Astrocyte (in vitro differentiated cells and primary cell): ENCODE measurements around the gene DDX60. TPM values are rescaled to one million over a fixed set of nuclear protein-coding genes. Genes with fewer than 3 reads are reported as not detected.

Source experiments
- DNase-seq: peaks from one replicate; pipeline ENCODE4 v3.0.0-alpha.2; 2010; ENCODE audit warnings: low read depth
- FAIRE-seq: peaks from 2 replicates; lab custom pipeline; 2011; peaks lifted over from hg19 to GRCh38; lab: Jason Lieb, UNC
- H2AFZ ChIP-seq: 2 replicates; pipeline ENCODE4 v1.6.0; 2012; ENCODE audit warnings: low read depth, low read length, inconsistent platforms
- H3K27ac ChIP-seq: 2 replicates; pipeline ENCODE4 v1.5.1; 2011; ENCODE audit warnings: low read depth, low read length, inconsistent platforms
- H3K27me3 ChIP-seq: 2 replicates; pipeline ENCODE4 v1.6.0; 2011; ENCODE audit warnings: low read length, inconsistent platforms; ENCODE audit not compliant: insufficient read depth
- H3K36me3 ChIP-seq: 2 replicates; pipeline ENCODE4 v1.5.1; 2011; ENCODE audit warnings: low read length, inconsistent platforms; ENCODE audit not compliant: insufficient read depth
- H3K4me1 ChIP-seq: 2 replicates; pipeline ENCODE4 v1.5.1; 2011; ENCODE audit warnings: low read length, inconsistent platforms; ENCODE audit not compliant: insufficient read depth
- H3K4me2 ChIP-seq: 2 replicates; pipeline ENCODE4 v1.6.0; 2012; ENCODE audit warnings: low read length, inconsistent platforms
- H3K4me3 ChIP-seq: 2 replicates; pipeline ENCODE4 v1.5.1; 2011; ENCODE audit warnings: low read depth, mild to moderate bottlenecking, low read length, inconsistent platforms; ENCODE audit not compliant: insufficient read depth
- H3K79me2 ChIP-seq: 2 replicates; pipeline ENCODE4 v1.6.0; 2012; ENCODE audit warnings: mild to moderate bottlenecking, low read length, inconsistent platforms; ENCODE audit not compliant: insufficient read depth
- H3K9ac ChIP-seq: 2 replicates; pipeline ENCODE4 v1.6.0; 2012; ENCODE audit warnings: mild to moderate bottlenecking, low read length, inconsistent platforms
- H3K9me3 ChIP-seq: 2 replicates; pipeline ENCODE4 v1.5.1; 2012; ENCODE audit warnings: low read depth, mild to moderate bottlenecking, low read length, inconsistent platforms; ENCODE audit not compliant: insufficient read depth
- H4K20me1 ChIP-seq: 2 replicates; pipeline ENCODE4 v1.6.0; 2012; ENCODE audit warnings: low read length, inconsistent platforms; ENCODE audit not compliant: insufficient read depth
- H3K27ac Mint-ChIP-seq: one replicate; pipeline ENCODE4 v1.8.0; 2021; ENCODE audit warnings: mild to moderate bottlenecking, mixed read lengths; ENCODE audit not compliant: unreplicated experiment
- H3K27me3 Mint-ChIP-seq: one replicate; pipeline ENCODE4 v1.8.0; 2021; ENCODE audit warnings: low read depth, mixed read lengths; ENCODE audit not compliant: unreplicated experiment
- H3K36me3 Mint-ChIP-seq: one replicate; pipeline ENCODE4 v1.8.0; 2021; ENCODE audit warnings: low read depth, mixed read lengths; ENCODE audit not compliant: unreplicated experiment
- H3K4me1 Mint-ChIP-seq: one replicate; pipeline ENCODE4 v1.8.0; 2021; ENCODE audit warnings: low read depth, mixed read lengths; ENCODE audit not compliant: unreplicated experiment
- H3K4me3 Mint-ChIP-seq: one replicate; pipeline ENCODE4 v1.8.0; 2021; ENCODE audit warnings: mild to moderate bottlenecking, moderate library complexity, mixed read lengths; ENCODE audit not compliant: unreplicated experiment
- H3K9me3 Mint-ChIP-seq: one replicate; pipeline ENCODE4 v1.8.0; 2021; ENCODE audit warnings: mild to moderate bottlenecking, mixed read lengths; ENCODE audit not compliant: unreplicated experiment
- EZH2 ChIP-seq: IDR thresholded peaks from 2 replicates; pipeline ENCODE4 v1.6.1; 2012; ENCODE audit warnings: mild to moderate bottlenecking, low read length, inconsistent platforms; ENCODE audit not compliant: insufficient read depth
- total RNA-seq: library from RNA; stranded (reverse); gene quantifications from 2 replicates; pipeline ENCODE4 v1.2.1, GENCODE V29; 2021
- TF ChIP-seq, protein P1 (sequence below): IDR thresholded peaks from 2 replicates; pipeline ENCODE4 v1.5.1; 2011; ENCODE audit warnings: low read depth, mild to moderate bottlenecking, inconsistent platforms, low read length, moderate library complexity; ENCODE audit not compliant: insufficient read depth

Gene DDX60
- total RNA-seq, 1 donor from 2014 or later, result 44.0 TPM

DNA sequence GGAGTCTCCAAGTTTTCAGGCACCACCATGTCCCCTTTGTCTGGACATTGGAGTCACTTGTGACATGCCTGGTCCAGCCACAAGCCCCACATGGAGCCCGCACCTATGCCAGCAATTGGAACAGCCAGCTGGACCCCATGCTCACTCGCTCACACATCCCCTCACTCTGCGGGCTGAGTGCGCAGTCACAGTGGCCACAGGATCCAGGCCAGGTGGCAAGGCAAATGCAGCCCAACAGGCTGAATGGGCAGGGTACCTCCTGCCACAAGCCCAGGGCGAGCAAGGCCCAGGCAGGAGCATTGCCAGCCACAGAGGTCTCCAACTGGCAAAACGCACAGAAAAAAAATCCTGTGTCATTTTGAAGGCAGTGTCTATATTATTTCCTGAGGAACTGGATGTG lies 144.2 kb downstream of the DDX60 start:
- no peak overlapping the region for H3K4me3 Mint-ChIP-seq
- TF ChIP-seq, protein P1, sequence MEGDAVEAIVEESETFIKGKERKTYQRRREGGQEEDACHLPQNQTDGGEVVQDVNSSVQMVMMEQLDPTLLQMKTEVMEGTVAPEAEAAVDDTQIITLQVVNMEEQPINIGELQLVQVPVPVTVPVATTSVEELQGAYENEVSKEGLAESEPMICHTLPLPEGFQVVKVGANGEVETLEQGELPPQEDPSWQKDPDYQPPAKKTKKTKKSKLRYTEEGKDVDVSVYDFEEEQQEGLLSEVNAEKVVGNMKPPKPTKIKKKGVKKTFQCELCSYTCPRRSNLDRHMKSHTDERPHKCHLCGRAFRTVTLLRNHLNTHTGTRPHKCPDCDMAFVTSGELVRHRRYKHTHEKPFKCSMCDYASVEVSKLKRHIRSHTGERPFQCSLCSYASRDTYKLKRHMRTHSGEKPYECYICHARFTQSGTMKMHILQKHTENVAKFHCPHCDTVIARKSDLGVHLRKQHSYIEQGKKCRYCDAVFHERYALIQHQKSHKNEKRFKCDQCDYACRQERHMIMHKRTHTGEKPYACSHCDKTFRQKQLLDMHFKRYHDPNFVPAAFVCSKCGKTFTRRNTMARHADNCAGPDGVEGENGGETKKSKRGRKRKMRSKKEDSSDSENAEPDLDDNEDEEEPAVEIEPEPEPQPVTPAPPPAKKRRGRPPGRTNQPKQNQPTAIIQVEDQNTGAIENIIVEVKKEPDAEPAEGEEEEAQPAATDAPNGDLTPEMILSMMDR, result no peak
- TF ChIP-seq EZH2, result no peak

DNA sequence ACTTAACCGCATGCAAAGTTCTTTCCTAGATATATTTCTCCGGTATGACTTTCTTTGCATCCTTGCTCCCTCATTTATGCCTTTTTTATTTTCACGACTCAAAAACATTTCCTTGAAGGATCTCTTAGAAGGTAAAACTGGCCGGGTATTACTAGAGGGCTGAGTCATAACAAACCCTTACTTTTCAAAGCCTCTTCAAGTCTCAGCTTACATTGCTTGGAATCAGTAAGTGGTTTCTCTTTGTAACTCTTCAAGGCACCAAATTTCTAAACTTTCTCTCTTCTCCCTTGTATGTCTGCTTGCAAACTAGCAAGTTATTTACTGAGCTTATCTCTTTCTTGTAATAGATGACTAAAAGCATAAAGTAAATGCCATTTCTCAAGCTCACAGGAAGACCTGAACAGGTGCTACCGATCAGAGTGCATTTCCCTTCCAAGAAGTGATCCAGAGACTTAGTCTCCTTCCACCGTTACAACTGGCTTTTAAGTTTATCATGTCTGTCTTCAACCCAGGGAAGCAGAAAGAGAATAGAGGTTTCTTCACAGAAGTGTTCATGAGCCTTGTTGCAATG lies 150.8 kb downstream of the DDX60 start:
- no peak overlapping the region for H3K27ac Mint-ChIP-seq
- peak; percentile 54 for DNase-seq

More for the DNA sequence above, 144.2 kb downstream of the DDX60 start:
- Histone ChIP-seq H3K9me3 (no peaks in the 10 kb centered on the region), H3K4me2 (no peak overlapping the region), H3K4me3 (no peak overlapping the region), H3K4me1 (no peaks in the 10 kb centered on the region), H3K36me3 (no peaks in the 10 kb centered on the region), H3K79me2 (no peaks in the 10 kb centered on the region), H2AFZ (no peak overlapping the region), H3K9ac (no peak overlapping the region), H3K27ac (no peak overlapping the region), H3K27me3 (no peaks in the 10 kb centered on the region), H4K20me1 (no peaks in the 10 kb centered on the region)
- H3K27ac Mint-ChIP-seq, result no peak overlapping the region
- FAIRE-seq, result no peak
- DNase-seq, result no peak
- no peaks in the 10 kb centered on the region for H3K9me3 Mint-ChIP-seq
- H3K36me3 Mint-ChIP-seq, result no peaks in the 10 kb centered on the region
- no peaks in the 10 kb centered on the region for H3K27me3 Mint-ChIP-seq
- no peaks in the 10 kb centered on the region for H3K4me1 Mint-ChIP-seq

More for the DNA sequence above, 150.8 kb downstream of the DDX60 start:
- Mint-ChIP-seq H3K9me3 (no peaks in the 10 kb centered on the region), H3K4me3 (no peak overlapping the region), H3K27me3 (no peaks in the 10 kb centered on the region), H3K36me3 (no peaks in the 10 kb centered on the region), H3K4me1 (peaks cover 11% of the 10 kb centered on the region)
- Histone ChIP-seq H3K36me3 (no peaks in the 10 kb centered on the region), H3K79me2 (no peaks in the 10 kb centered on the region), H3K9ac (no peak overlapping the region), H2AFZ (no peak overlapping the region), H3K27ac (no peak overlapping the region), H3K4me2 (no peak overlapping the region), H3K4me1 (no peaks in the 10 kb centered on the region), H3K4me3 (no peak overlapping the region), H3K9me3 (no peaks in the 10 kb centered on the region), H3K27me3 (no peaks in the 10 kb centered on the region), H4K20me1 (no peaks in the 10 kb centered on the region)
- no peak for FAIRE-seq
- no peak for TF ChIP-seq EZH2
- TF ChIP-seq, protein P1, result no peak

Other genes starting within 250 kb of the DDX60 start
- gene ANXA10, start 226.2 kb downstream of the DDX60 start, total RNA-seq, result 0.46 TPM in 1 of 2 replicates, not detected in the other
- 90.9 and 91.8 TPM in 2 replicates for gene DDX60L, start 161.7 kb upstream of the DDX60 start, total RNA-seq
- 498 and 551 TPM in 2 replicates for gene PALLD, start 178.3 kb upstream of the DDX60 start, total RNA-seq